GM12878 (cell line): ENCODE data around the gene MCCD1. TPM values are rescaled to one million over a fixed set of nuclear protein-coding genes. Genes with fewer than 3 reads are reported as not detected.
A peak's percentile ranks its signal among the peaks of the same experiment; 100 is the strongest.

Experiments used
- CHD1 ChIP-seq: IDR thresholded peaks from 2 replicates; pipeline ENCODE4 v1.6.1; 2012; ENCODE audit warnings: low read depth, low read length, improper control_type of control experiment
- CTCF ChIP-seq, 3 experiments: IDR thresholded peaks in 2 of 3; conservative IDR thresholded peaks in 1 of 3; 2 replicates each; pipeline ENCODE4 v1.5.1; 2011; ENCODE audit warnings: low read depth in 3 of 3, low read length in 3 of 3, mild to moderate bottlenecking in 3 of 3, control low read depth in 2 of 3, moderate library complexity in 2 of 3, inconsistent platforms in 1 of 3, mixed read lengths in 1 of 3; ENCODE audit not compliant: control insufficient read depth in 2 of 3, insufficient read depth in 1 of 3; ENCODE audit errors: extremely low read depth in 1 of 3
- E4F1 ChIP-seq: fragments of 450-650 bp; IDR thresholded peaks from 2 replicates; pipeline ENCODE4 v1.6.1; 2018; ENCODE audit warnings: borderline replicate concordance, mild to moderate bottlenecking; ENCODE audit not compliant: partially characterized antibody
- MYB ChIP-seq: fragments of 150-350 bp; IDR thresholded peaks from 2 replicates; pipeline ENCODE4 v1.6.1; 2014; ENCODE audit warnings: mild to moderate bottlenecking, low read depth, low read length, borderline replicate concordance
- RB1 ChIP-seq: fragments of 450-650 bp; formaldehyde crosslinking; IDR thresholded peaks from 2 replicates; pipeline ENCODE4 v1.6.1; 2017; ENCODE audit warnings: mild to moderate bottlenecking, borderline replicate concordance
- RUNX3 ChIP-seq: IDR thresholded peaks from 2 replicates; pipeline ENCODE4 v1.6.1; 2012; ENCODE audit warnings: low read length, inconsistent platforms
- SP1 ChIP-seq: IDR thresholded peaks from one replicate; pipeline ENCODE4 v1.6.1; 2011; ENCODE audit warnings: low read depth, low read length
- SRF ChIP-seq, 2 experiments: IDR thresholded peaks; 2 replicates each; pipeline ENCODE4 v1.6.1; 2011; ENCODE audit warnings: low read depth in 2 of 2, low read length in 2 of 2, mild to moderate bottlenecking in 1 of 2, moderate library complexity in 1 of 2
- ZBTB4 ChIP-seq: fragments of 450-650 bp; formaldehyde crosslinking; IDR thresholded peaks from 2 replicates; pipeline ENCODE4 v1.4.0; 2022; ENCODE audit warnings: mild to moderate bottlenecking, moderate library complexity
- ZBTB40 ChIP-seq: fragments of 450-650 bp; IDR thresholded peaks from 2 replicates; pipeline ENCODE4 v1.6.1; 2016; ENCODE audit warnings: mild to moderate bottlenecking, moderate library complexity, borderline replicate concordance
- ZNF217 ChIP-seq: fragments of 450-650 bp; IDR thresholded peaks from 2 replicates; pipeline ENCODE4 v1.6.1; 2017; ENCODE audit warnings: antibody characterized with exemption, mild to moderate bottlenecking
- polyA plus RNA-seq, 11 experiments: library from polyadenylated mRNA; depleted of rRNA in 4 of 11; unstranded in 6 of 11; stranded (reverse) in 5 of 11; fragments of >200 nt; fragmentation: Nextera tagmentation in 4 of 11; fragmentation: Illumina TruSeq in 1 of 11; extraction: Ambion mirVana in 4 of 11; extraction: Trizol in 1 of 11; gene quantifications; 1 replicate in 1 of 11; 2 replicates in 10 of 11; pipeline versions ENCODE4 v1.2.1 to v1.2.3, GENCODE V29; 2011 to 2016; ENCODE audit warnings: inconsistent platforms in 2 of 11, missing spikeins in 2 of 11, low read depth in 1 of 11
- total RNA-seq, 4 experiments: library from RNA; depleted of rRNA in 3 of 4; stranded (reverse); fragments of >200 nt in 3 of 4; fragmentation: Illumina TruSeq in 1 of 4; extraction: Trizol in 1 of 4; gene quantifications; 2 replicates each; pipeline versions ENCODE4 v1.2.1 to v1.2.3, GENCODE V29; 2013 to 2021
- TF ChIP-seq, protein P1 (sequence below): fragments of 450-650 bp; IDR thresholded peaks from 2 replicates; pipeline ENCODE4 v1.6.1; 2017; ENCODE audit warnings: mild to moderate bottlenecking

MCCD1 gene
- total and polyA plus RNA-seq, 10 of the 15 experiments (the other 5 are each of a cell fraction or from before 2014, with no cell fraction given) = not detected

GRCh38 chr6:31541658-31542521 is 13.1 kb downstream of the MCCD1 start, which contains the start of gene DDX39B (continued):
- no peak for TF ChIP-seq ZBTB4 (CRISPR knock-in tag)
- peak; percentile 90 for TF ChIP-seq ZBTB40
- peak in 1 of 2 experiments; percentile 73; a peak in 1 of 4 replicates for TF ChIP-seq SRF (IDR thresholded peaks at IDR 0.05; ENCODE audit: low read depth in 2 of 2, low read length in 2 of 2)
- TF ChIP-seq RUNX3 = peak; percentile 92
- TF ChIP-seq RB1 = peak; percentile 95; the same call in 1 of the 2 replicates
- no peak for TF ChIP-seq CTCF (IDR thresholded peaks at IDR 0.05 in 2 of 3, conservative IDR thresholded peaks at IDR 0.05 in 1 of 3; ENCODE audit: control insufficient read depth in 2 of 3, extremely low read depth in 1 of 3, insufficient read depth in 1 of 3, low read depth in 3 of 3, low read length in 3 of 3)
- TF ChIP-seq E4F1 = peak; percentile 76
- TF ChIP-seq ZNF217 = no peak
- peak; percentile 97 for TF ChIP-seq MYB
- TF ChIP-seq SP1 = peak; percentile 60
- TF ChIP-seq CHD1 = peak; percentile 69
- TF ChIP-seq, protein P1, sequence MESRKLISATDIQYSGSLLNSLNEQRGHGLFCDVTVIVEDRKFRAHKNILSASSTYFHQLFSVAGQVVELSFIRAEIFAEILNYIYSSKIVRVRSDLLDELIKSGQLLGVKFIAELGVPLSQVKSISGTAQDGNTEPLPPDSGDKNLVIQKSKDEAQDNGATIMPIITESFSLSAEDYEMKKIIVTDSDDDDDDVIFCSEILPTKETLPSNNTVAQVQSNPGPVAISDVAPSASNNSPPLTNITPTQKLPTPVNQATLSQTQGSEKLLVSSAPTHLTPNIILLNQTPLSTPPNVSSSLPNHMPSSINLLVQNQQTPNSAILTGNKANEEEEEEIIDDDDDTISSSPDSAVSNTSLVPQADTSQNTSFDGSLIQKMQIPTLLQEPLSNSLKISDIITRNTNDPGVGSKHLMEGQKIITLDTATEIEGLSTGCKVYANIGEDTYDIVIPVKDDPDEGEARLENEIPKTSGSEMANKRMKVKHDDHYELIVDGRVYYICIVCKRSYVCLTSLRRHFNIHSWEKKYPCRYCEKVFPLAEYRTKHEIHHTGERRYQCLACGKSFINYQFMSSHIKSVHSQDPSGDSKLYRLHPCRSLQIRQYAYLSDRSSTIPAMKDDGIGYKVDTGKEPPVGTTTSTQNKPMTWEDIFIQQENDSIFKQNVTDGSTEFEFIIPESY = peak; percentile 84
